Breast epithelium (tissue), 4 donors: ENCODE measurements around the gene NCOA5. TPM values are rescaled to one million over a fixed set of nuclear protein-coding genes. Genes with fewer than 3 reads are reported as not detected.
A peak's percentile ranks its signal among the peaks of the same experiment; 100 is the strongest.
"Not testable (repeated sequence)": the region's sequence is repeated elsewhere in the genome, so short reads cannot be mapped to it uniquely, and the experiment has no call there.

ENCODE experiments used
- DNase-seq, 2 donors: peaks; one replicate each; pipeline ENCODE4 v3.0.0-alpha.2; 2019; ENCODE audit warnings: low spot score in 2 of 2
- H3K27ac ChIP-seq, 2 donors: fragments of 200-600 bp; sonication (generic) in 1 of 2; one replicate each; pipeline ENCODE4 v1.5.1; 2016 to 2019; ENCODE audit warnings: mild to moderate bottlenecking in 1 of 2
- H3K27me3 ChIP-seq, 2 donors: fragments of 200-600 bp; sonication (generic) in 1 of 2; one replicate each; pipeline versions ENCODE4 v1.5.1 to v1.6.0; 2017 to 2019; ENCODE audit warnings: control low read depth in 1 of 2, mild to moderate bottlenecking in 1 of 2
- H3K36me3 ChIP-seq: fragments of 200-600 bp; one replicate; pipeline ENCODE4 v1.5.1; 2019
- H3K4me1 ChIP-seq, 2 donors: fragments of 200-600 bp; sonication (generic); one replicate each; pipeline ENCODE4 v1.5.1; 2016 to 2019; ENCODE audit warnings: control low read depth in 1 of 2
- H3K4me3 ChIP-seq, 3 donors: fragments of 200-600 bp; sonication (generic); 1 replicate in 2 of 3; 2 replicates in 1 of 3; pipeline ENCODE4 v1.5.1; 2016 to 2019; ENCODE audit warnings: mild to moderate bottlenecking in 3 of 3, moderate library complexity in 2 of 3
- H3K9me3 ChIP-seq, 2 donors: fragments of 200-600 bp; sonication (generic) in 1 of 2; one replicate each; pipeline ENCODE4 v1.5.1; 2016 to 2019; ENCODE audit warnings: control low read depth in 1 of 2
- POLR2A ChIP-seq: fragments of 450-650 bp; IDR thresholded peaks from one replicate; pipeline ENCODE4 v1.6.1; 2016; ENCODE audit warnings: antibody characterized with exemption, mild to moderate bottlenecking, moderate library complexity
- POLR2AphosphoS5 ChIP-seq, 3 donors: sonication (generic); formaldehyde crosslinking; IDR thresholded peaks; one replicate each; pipeline ENCODE4 v1.6.1; 2017; ENCODE audit warnings: antibody characterized with exemption in 3 of 3
- intact Hi-C: fragments of 100-400 bp; cut with DNase I; formaldehyde crosslinking; loops from one replicate; pipeline ENCODE4 v1.15.1; 2023; ENCODE audit warnings: low total_unique reads
- total RNA-seq, 3 donors: library from RNA; depleted of rRNA; stranded (reverse); fragments of >200 nt; gene quantifications; one replicate each; pipeline ENCODE4 v1.1.0, GENCODE V29; 2016
- TF ChIP-seq, protein P1 (sequence below), 3 donors: fragments of 450-650 bp; IDR thresholded peaks; one replicate each; pipeline ENCODE4 v1.5.1; 2016 to 2017; ENCODE audit warnings: antibody characterized with exemption in 3 of 3, mild to moderate bottlenecking in 3 of 3, moderate library complexity in 3 of 3

The NCOA5 gene
- total RNA-seq, 3 donors from 2014 or later = 30.1 to 59.7 (median 36.1) TPM

DNA sequence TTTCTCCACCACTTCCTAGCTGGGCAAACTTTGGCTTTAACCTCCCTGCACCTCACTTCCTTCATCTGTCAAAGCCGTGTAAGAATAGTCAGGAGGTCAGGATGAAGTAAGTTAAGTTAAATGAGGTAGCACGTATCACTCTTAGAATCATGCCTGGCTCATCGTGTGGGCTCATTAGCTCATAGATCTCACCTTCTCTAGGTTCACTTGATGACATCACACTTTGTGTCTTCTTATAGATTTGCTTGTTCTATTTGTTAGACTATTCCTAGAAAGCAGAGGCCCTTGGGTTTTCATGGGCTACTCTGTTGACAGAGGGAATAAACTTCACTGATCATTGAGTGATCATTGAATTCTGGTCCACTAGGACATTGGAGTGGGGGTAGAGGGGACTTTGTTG, 12.2 kb upstream of the NCOA5 start:
- TF ChIP-seq POLR2A (no peak), POLR2AphosphoS5 (IDR thresholded peaks at IDR 0.05) (no peak)
- Histone ChIP-seq H3K4me1 (no peaks in the 10 kb centered on the region), H3K9me3 (no peaks in the 10 kb centered on the region), H3K36me3 (no peaks in the 10 kb centered on the region), H3K4me3 (no peak overlapping the region), H3K27ac (no peak overlapping the region), H3K27me3 (peaks cover 0 to 17% of the 10 kb centered on the region in 2 donors)
- intact Hi-C loops = no loop called here
- no peak for DNase-seq

DNA sequence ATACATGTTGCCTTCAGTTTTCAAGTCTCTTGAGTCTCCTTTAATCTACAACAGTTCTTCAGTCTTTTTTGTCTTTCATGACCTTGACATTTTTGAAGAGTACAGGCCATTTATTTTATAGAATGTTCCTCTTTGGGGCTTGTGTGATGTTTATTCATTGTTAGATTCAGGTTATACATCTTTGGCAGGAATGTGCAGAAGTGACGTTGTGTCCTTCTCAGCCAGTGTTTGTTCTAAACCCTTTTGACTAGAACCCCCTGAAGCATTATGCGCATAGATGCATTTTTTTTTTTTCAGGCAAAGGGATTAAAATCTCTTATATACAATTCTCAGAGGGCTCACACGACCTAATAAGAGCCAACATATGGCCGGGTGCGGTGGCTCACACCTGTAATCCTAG, 11.2 kb upstream of the NCOA5 start:
- no peak for DNase-seq
- no peak overlapping the region for H3K27ac ChIP-seq
- H3K27me3 ChIP-seq = peaks cover 0 to 17% of the 10 kb centered on the region in 2 donors
- intact Hi-C loops = no loop called here
- H3K4me1 ChIP-seq = no peaks in the 10 kb centered on the region
- no peaks in the 10 kb centered on the region for H3K9me3 ChIP-seq
- no peaks in the 10 kb centered on the region for H3K36me3 ChIP-seq
- H3K4me3 ChIP-seq = no peak overlapping the region
- no peak for TF ChIP-seq POLR2AphosphoS5 (IDR thresholded peaks at IDR 0.05)
- TF ChIP-seq, protein P1, sequence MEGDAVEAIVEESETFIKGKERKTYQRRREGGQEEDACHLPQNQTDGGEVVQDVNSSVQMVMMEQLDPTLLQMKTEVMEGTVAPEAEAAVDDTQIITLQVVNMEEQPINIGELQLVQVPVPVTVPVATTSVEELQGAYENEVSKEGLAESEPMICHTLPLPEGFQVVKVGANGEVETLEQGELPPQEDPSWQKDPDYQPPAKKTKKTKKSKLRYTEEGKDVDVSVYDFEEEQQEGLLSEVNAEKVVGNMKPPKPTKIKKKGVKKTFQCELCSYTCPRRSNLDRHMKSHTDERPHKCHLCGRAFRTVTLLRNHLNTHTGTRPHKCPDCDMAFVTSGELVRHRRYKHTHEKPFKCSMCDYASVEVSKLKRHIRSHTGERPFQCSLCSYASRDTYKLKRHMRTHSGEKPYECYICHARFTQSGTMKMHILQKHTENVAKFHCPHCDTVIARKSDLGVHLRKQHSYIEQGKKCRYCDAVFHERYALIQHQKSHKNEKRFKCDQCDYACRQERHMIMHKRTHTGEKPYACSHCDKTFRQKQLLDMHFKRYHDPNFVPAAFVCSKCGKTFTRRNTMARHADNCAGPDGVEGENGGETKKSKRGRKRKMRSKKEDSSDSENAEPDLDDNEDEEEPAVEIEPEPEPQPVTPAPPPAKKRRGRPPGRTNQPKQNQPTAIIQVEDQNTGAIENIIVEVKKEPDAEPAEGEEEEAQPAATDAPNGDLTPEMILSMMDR (IDR thresholded peaks at IDR 0.05) = no peak
- no peak for TF ChIP-seq POLR2A

DNA sequence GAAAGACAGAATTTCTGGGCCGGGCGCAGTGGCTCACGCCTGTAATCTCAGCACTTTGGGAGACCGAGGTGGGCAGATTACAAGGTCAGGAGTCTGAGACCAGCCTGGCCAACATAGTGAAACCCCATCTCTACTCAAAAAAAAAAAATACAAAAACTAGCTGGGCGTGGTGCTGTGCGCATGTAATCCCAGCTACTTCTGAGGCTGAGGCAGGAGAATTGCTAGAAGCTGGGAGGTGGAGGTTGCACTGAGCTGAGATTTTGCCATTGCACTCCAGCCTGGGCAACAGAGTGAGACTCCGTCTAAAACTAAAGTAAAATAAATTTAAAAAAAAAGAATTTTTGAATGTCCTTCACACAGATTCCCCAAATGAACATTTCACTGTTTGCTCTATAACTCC, 10.7 kb upstream of the NCOA5 start:
- intact Hi-C loops, H3K4me3 ChIP-seq, H3K9me3 ChIP-seq, DNase-seq, H3K27ac ChIP-seq, H3K36me3 ChIP-seq, H3K4me1 ChIP-seq: not testable (repeated sequence)
- H3K27me3 ChIP-seq = peaks cover 0 to 17% of the 10 kb centered on the region in 2 donors

DNA sequence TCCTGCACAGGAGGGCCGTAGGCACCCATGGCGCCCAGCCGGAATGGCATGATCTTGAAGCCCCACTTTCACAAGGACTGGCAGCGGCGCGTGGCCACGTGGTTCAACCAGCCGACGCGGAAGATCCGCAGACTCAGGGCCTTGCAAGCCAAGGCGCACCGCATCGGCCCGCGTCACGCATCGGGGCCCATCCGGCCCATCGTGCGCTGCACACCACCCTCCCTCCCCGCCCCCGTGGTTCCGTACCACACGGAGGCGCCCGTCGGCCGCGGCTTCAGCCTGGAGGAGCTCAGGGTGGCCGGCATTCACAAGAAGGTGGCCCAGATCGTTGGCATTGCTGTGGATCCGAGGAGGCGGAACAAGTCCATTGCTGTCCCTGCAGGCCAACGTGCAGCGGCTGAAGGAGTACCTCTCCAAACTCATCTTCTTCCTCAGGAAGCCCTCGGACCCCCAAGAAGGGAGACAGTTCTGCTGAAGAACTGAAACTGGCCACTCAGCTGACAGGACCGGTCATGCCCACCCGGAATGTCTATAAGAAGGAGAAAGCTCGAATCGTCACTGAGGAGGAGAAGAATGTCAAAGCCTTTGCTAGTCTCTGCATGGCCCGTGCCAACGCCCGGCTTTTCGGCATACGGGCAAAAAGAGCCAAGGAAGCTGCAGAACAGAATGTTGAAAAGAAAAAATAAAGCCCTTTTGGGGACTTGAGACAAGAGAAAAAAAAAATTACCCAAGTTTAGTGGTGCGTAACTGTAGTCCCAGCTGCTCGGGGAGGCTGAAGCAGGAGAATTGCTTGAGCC, 9.9 kb upstream of the NCOA5 start:
- H3K4me1 ChIP-seq = no peaks in the 10 kb centered on the region

DNA sequence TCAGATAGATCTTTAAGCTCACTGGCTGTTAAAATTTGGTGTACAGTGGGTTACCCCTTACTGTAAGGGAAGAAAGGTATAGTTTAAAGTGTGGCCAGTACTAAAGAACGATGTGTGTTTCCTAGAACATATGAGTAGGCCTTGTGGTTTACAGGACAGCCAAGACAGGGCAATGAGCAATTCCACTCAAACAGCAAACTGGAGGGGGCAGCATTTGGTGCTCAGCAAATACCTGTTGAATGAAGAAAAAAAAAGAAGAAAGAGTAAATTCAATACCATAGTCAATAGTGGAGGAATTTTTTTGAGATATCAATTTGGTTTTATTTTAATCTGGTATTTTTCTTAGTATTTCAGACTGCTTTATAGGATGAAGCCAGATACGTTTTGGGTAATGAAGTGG, 3.8 kb upstream of the NCOA5 start:
- no peak for DNase-seq
- TF ChIP-seq POLR2AphosphoS5 (IDR thresholded peaks at IDR 0.05) (no peak), POLR2A (no peak)
- TF ChIP-seq, protein P1 (IDR thresholded peaks at IDR 0.05) = no peak
- Histone ChIP-seq H3K27me3 (no peaks in the 10 kb centered on the region), H3K27ac (no peak overlapping the region), H3K4me3 (no peak overlapping the region), H3K9me3 (no peaks in the 10 kb centered on the region), H3K36me3 (no peaks in the 10 kb centered on the region), H3K4me1 (no peaks in the 10 kb centered on the region)
- intact Hi-C loops = no loop called here

More for the DNA sequence above, 9.9 kb upstream of the NCOA5 start:
- Histone ChIP-seq H3K36me3 (no peaks in the 10 kb centered on the region), H3K4me3 (peak overlapping the region in 2 of 3 donors; percentile 32 to 52), H3K27ac (no peak overlapping the region), H3K9me3 (no peaks in the 10 kb centered on the region), H3K27me3 (peaks cover 0 to 17% of the 10 kb centered on the region in 2 donors)
- DNase-seq = no peak
- intact Hi-C loops = no loop called here
- no peak for TF ChIP-seq POLR2A
- TF ChIP-seq, protein P1 (IDR thresholded peaks at IDR 0.05) = no peak
- no peak for TF ChIP-seq POLR2AphosphoS5 (IDR thresholded peaks at IDR 0.05)

DNA sequence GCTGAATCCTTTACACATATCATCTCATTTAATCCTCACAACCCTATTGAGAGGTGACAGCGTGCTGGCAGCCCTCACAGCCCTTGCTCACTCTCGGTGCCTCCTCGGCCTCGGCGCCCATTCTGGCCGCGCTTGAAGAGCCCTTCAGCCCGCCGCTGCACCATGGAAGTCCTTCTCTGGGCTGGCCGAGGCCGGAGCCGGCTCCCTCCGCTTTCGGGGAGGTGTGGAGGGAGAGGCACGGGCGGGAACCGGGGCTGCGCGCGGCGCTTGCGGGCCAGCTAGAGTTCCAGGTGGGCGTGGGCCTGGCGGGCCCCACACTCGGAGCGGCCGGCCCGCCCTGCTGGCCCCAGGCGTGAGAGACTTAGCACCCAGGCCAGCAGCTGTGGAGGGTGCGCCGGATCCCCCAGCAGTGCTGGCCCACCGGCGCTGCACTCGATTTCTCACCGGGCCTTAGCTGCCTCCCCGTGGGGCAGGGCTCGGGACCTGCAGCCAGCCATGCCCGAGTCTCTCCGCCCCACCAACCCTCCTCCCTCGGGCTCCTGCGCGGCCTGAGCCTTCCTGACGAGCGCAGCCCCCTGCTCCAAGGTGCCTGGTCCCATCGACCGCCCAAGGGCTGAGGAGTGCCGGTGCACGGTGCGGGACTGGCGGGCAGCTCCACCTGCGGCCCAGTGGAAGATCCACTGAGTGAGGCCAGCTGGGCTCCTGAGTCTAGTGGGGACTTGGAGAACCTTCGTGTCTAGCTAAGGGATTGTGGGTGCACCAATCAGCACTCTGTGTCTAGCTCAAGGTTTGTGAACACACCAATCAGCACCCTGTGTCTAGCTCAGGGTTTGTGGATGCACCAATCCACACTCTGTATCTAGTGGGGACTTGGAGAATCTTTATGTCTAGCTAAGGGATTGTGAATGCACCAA, 2.1 kb upstream of the NCOA5 start:
- DNase-seq, intact Hi-C loops, H3K4me1 ChIP-seq, H3K4me3 ChIP-seq, H3K27me3 ChIP-seq, H3K27ac ChIP-seq, H3K36me3 ChIP-seq, H3K9me3 ChIP-seq: not testable (repeated sequence)
